ENCODE results near the gene CHMP3. TPM values are rescaled to one million over a fixed set of nuclear protein-coding genes. Genes with fewer than 3 reads are reported as not detected.
"Not testable (repeated sequence)": the region's sequence is repeated elsewhere in the genome, so short reads cannot be mapped to it uniquely, and the experiment has no call there.

Gene CHMP3
- total RNA-seq, 1 experiment from 2014 or later: 86.3 TPM

DNA sequence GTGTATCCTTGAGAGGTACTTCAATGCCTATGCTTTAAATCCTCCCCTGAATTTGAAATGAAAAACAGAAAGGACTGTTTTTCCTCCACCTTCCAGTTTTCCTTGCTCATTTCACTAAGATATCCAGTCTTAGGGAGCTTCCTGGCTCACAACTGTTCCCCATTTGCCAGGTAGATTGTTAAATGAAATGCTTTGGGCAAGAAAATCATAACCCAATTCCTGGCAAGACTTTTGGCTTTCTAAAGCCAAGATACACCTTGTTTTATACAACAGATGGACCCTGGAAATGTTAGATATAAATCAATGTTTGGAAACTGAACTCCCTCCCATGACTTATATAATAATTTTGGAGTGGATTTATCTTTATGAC lies 3.6 kb upstream of the CHMP3 start:
- Histone ChIP-seq H3K9me3 (replicated peaks) (no peaks in the 10 kb centered on the region), H3K4me1 (replicated peaks) (peaks cover 10% of the 10 kb centered on the region), H3K4me3 (no peak overlapping the region), H3K36me3 (peaks cover 9% of the 10 kb centered on the region), H3K27me3 (replicated peaks) (no peaks in the 10 kb centered on the region), H3K27ac (no peak overlapping the region)
- DNase-seq (ENCODE audit: low read depth in 1 of 2, low spot score in 2 of 2): no peak

- Histone ChIP-seq H3K27ac (no peak overlapping the region), H3K4me1 (replicated peaks) (peaks cover 11% of the 10 kb centered on the region), H3K36me3 (peaks cover 14% of the 10 kb centered on the region), H3K9me3 (replicated peaks) (no peaks in the 10 kb centered on the region), H3K4me3 (no peak overlapping the region), H3K27me3 (replicated peaks) (no peaks in the 10 kb centered on the region)
- no peak for DNase-seq (ENCODE audit: low read depth in 1 of 2, low spot score in 2 of 2)
These were observed 3.0 kb upstream of the CHMP3 start for GRCh38 chr2:86566158-86566820.

DNA sequence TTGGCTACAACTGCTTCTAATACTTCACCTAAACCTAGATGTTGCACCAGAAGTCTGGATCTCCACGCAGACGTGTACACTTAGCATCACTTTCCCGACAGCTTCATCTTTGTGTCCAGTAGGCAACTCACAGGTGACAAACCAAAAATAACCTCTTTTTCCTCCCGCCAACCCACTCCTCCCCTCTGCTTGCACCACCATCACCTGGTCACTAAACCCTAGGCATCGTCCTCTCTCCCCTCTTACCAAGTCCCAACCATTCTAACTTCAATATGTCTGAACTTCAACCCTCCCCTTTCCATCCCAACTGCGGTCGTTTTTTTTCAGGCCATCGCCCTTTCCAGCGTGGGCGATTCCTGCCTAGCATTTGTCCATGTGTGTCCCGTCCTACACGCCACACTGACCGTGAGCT lies 413 bp upstream of the CHMP3 start:
- Histone ChIP-seq H3K9me3 (replicated peaks) (no peaks in the 10 kb centered on the region), H3K27me3 (replicated peaks) (no peaks in the 10 kb centered on the region), H3K4me1 (replicated peaks) (peaks cover 11% of the 10 kb centered on the region), H3K36me3 (peaks cover 19% of the 10 kb centered on the region), H3K27ac (peak overlapping the region; percentile 99), H3K4me3 (peak overlapping the region; percentile 71)
- DNase-seq (ENCODE audit: low read depth in 1 of 2, low spot score in 2 of 2): no peak

GRCh38 chr2:86562485-86562921 lies 740 bp downstream of the CHMP3 start:
- H3K27me3 ChIP-seq (replicated peaks): no peaks in the 10 kb centered on the region
- H3K27ac ChIP-seq: peak overlapping the region; percentile 99
- DNase-seq (ENCODE audit: low read depth in 1 of 2, low spot score in 2 of 2): no peak
- peaks cover 11% of the 10 kb centered on the region for H3K4me1 ChIP-seq (replicated peaks)
- H3K9me3 ChIP-seq (replicated peaks): no peaks in the 10 kb centered on the region
- H3K36me3 ChIP-seq: peaks cover 19% of the 10 kb centered on the region
- peak overlapping the region; percentile 71 for H3K4me3 ChIP-seq

GRCh38 chr2:86557836-86558235 lies 5.4 kb downstream of the CHMP3 start:
- Histone ChIP-seq H3K36me3 (peaks cover 16% of the 10 kb centered on the region), H3K9me3 (replicated peaks) (no peaks in the 10 kb centered on the region)
- no peak for DNase-seq (ENCODE audit: low read depth in 1 of 2, low spot score in 2 of 2)

DNA sequence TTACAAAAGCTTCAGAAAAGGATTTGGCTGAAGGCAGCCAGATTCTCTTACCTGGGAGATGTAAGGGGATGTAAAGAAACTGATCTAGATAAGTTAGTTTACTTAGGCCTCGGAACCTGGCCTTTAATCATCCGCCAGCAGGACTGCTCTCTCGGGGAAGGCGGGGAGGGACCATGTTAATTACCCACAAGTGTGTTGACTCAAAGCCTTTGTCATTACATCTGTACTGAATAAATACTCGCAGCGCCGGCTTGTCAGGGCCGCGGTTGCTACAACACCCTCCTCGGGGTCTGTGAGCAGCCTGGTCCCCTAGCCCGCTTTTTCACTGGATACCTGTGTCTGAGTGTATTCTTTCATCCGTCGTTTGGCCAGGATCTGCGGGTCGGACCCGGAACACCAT lies 6.7 kb downstream of the CHMP3 start:
- Histone ChIP-seq H3K9me3 (replicated peaks) (no peaks in the 10 kb centered on the region), H3K27me3 (replicated peaks) (no peaks in the 10 kb centered on the region), H3K4me1 (replicated peaks) (no peaks in the 10 kb centered on the region; the same call in 1 of the 2 replicates), H3K27ac (no peak overlapping the region), H3K36me3 (peaks cover 11% of the 10 kb centered on the region; the same call in 1 of the 2 replicates), H3K4me3 (no peak overlapping the region)
- DNase-seq (ENCODE audit: low read depth in 1 of 2, low spot score in 2 of 2): no peak

More at GRCh38 chr2:86557836-86558235, 5.4 kb downstream of the CHMP3 start:
- H3K4me1 ChIP-seq (replicated peaks): peaks cover 7% of the 10 kb centered on the region
- no peak overlapping the region for H3K27ac ChIP-seq
- H3K4me3 ChIP-seq: no peak overlapping the region
- no peaks in the 10 kb centered on the region for H3K27me3 ChIP-seq (replicated peaks)

DNA sequence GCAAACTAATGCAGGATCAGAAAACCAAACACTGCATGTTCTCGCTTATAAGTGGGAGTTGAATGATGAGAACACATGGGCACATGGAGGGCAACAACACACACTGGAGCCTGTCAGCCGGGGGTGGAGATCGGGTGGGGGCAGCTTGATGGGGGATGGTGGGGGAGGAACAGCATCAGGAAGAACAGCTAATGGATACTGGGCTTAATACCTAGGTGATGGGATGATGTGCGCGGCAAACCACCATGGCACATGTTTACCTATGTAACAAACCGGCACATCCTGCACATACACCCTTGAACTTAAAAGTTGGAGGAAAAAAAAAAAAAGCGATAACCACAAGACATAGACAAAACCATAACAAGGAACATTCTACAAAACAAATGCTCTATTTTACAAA lies 10.4 kb downstream of the CHMP3 start:
- H3K9me3 ChIP-seq (replicated peaks): no peaks in the 10 kb centered on the region
- H3K27ac ChIP-seq: no peak overlapping the region
- no peaks in the 10 kb centered on the region for H3K27me3 ChIP-seq (replicated peaks)
- peaks cover 7% of the 10 kb centered on the region; the same call in 1 of the 2 replicates for H3K36me3 ChIP-seq
- no peak for DNase-seq (ENCODE audit: low read depth in 1 of 2, low spot score in 2 of 2)
- H3K4me1 ChIP-seq (replicated peaks): no peaks in the 10 kb centered on the region
- no peak overlapping the region for H3K4me3 ChIP-seq

- H3K27ac ChIP-seq; DNase-seq (ENCODE audit: low read depth in 1 of 2, low spot score in 2 of 2); H3K27me3 ChIP-seq (replicated peaks); H3K9me3 ChIP-seq (replicated peaks); H3K4me3 ChIP-seq; H3K4me1 ChIP-seq (replicated peaks): not testable (repeated sequence)
- H3K36me3 ChIP-seq: peaks cover 20% of the 10 kb centered on the region; the same call in 1 of the 2 replicates
These were observed 13.1 kb downstream of the CHMP3 start for GRCh38 chr2:86549963-86550725.

- H3K36me3 ChIP-seq: peaks cover 20% of the 10 kb centered on the region; the same call in 1 of the 2 replicates
- H3K4me3 ChIP-seq; H3K27me3 ChIP-seq (replicated peaks); H3K27ac ChIP-seq; H3K9me3 ChIP-seq (replicated peaks); H3K4me1 ChIP-seq (replicated peaks); DNase-seq (ENCODE audit: low read depth in 1 of 2, low spot score in 2 of 2): not testable (repeated sequence)
These were observed 13.8 kb downstream of the CHMP3 start for GRCh38 chr2:86549440-86549839.

DNA sequence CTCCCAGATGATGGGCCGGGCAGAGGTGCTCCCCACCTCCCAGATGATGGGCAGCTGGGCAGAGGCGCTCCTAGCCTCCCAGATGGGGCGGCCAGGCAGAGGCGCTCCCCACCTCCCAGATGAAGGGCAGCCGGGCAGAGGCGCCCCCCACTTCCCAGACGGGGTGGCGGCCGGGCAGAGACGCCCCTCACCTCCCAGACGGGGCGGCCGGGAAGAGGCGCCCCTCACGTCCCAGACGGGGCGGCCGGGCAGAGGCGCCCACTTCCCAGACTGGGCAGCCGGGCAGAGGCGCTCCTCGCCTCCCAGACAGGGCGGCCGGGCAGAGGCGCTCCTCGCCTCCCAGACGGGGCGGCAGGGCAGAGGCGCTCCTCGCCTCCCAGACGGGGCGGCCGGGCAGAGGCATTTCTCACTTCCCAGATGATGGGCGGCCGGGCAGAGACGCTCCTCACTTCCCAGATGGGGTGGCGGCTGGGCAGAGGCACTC lies 14.3 kb downstream of the CHMP3 start:
- not testable (repeated sequence) for DNase-seq (ENCODE audit: low read depth in 1 of 2, low spot score in 2 of 2); H3K27me3 ChIP-seq (replicated peaks); H3K9me3 ChIP-seq (replicated peaks); H3K4me3 ChIP-seq; H3K4me1 ChIP-seq (replicated peaks); H3K27ac ChIP-seq
- peaks cover 21% of the 10 kb centered on the region; the same call in 1 of the 2 replicates for H3K36me3 ChIP-seq

DNA sequence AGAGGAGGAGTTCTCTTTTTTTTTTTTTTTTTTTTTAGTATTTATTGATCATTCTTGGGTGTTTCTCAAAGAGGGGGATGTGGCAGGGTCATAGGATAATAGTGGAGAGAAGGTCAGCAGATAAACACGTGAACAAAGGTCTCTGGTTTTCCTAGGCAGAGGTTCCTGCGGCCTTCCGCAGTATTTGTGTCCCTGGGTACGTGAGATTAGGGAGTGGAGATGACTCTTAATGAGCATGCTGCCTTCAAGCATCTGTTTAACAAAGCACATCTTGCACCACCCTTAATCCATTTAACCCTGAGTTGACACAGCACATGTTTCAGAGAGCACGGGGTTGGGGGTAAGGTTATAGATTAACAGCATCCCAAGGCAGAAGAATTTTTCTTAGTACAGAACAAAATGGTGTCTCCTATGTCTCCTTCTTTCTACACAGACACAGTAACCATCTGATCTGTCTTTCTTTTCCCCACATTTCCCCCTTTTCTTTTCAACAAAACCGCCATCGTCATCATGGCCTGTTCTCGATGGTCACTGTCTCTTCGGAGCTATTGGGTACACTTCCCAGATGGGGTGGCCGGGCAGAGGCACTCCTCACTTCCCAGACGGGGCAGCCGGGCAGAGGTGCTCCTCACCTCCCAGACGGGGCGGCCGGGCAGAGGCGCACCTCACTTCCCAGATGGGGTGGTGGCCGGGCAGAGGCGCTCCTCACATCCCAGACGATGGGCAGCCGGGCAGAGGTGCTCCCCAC lies 14.9 kb downstream of the CHMP3 start:
- DNase-seq (ENCODE audit: low read depth in 1 of 2, low spot score in 2 of 2); H3K27me3 ChIP-seq (replicated peaks); H3K9me3 ChIP-seq (replicated peaks); H3K4me3 ChIP-seq; H3K4me1 ChIP-seq (replicated peaks); H3K27ac ChIP-seq: not testable (repeated sequence)
- H3K36me3 ChIP-seq: peaks cover 22% of the 10 kb centered on the region; the same call in 1 of the 2 replicates

DNA sequence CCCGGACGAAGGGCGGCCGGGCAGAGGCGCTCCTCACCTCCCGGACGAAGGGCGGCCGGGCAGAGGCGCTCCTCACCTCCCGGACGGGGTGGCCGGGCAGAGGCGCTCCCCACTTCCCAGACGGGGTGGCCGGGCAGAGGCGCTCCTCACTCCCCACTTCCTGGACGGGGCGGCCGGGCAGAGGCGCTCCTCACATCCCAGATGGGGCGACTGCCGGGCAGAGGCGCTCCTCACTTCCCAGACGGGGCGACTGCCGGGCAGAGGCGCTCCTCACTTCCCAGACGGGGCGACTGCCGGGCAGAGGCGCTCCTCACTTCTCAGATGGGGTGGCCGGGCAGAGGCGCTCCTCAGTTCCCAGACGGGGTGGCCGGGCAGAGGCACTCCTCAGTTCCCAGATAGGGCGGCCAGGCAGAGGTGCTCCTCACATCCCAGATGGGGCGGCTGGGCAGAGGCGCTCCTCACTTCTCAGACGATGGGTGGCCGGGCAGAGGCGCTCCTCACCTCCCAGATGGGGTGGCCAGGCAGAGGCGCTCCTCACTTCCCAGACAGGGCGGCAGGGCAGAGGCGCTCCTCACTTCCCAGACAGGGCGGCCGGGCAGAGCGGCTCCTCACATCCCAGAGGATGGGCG lies 17.8 kb downstream of the CHMP3 start:
- not testable (repeated sequence) for H3K27ac ChIP-seq; H3K4me1 ChIP-seq (replicated peaks); DNase-seq (ENCODE audit: low read depth in 1 of 2, low spot score in 2 of 2); H3K27me3 ChIP-seq (replicated peaks); H3K9me3 ChIP-seq (replicated peaks); H3K4me3 ChIP-seq
- H3K36me3 ChIP-seq: peaks cover 19% of the 10 kb centered on the region; the same call in 1 of the 2 replicates

GRCh38 chr2:86544278-86545099 lies 18.8 kb downstream of the CHMP3 start:
- peaks cover 19% of the 10 kb centered on the region; the same call in 1 of the 2 replicates for H3K36me3 ChIP-seq
- DNase-seq (ENCODE audit: low read depth in 1 of 2, low spot score in 2 of 2); H3K4me1 ChIP-seq (replicated peaks); H3K9me3 ChIP-seq (replicated peaks); H3K27me3 ChIP-seq (replicated peaks); H3K4me3 ChIP-seq; H3K27ac ChIP-seq: not testable (repeated sequence)
